Caco-2 (cell line): ENCODE measurements around the gene TRAF7. TPM values are rescaled to one million over a fixed set of nuclear protein-coding genes. Genes with fewer than 3 reads are reported as not detected.
A peak's percentile ranks its signal among the peaks of the same experiment; 100 is the strongest.

Source experiments
- BruUV-seq: library from RNA; stranded (reverse); fragments of 400-500 nt; replicated peaks from 2 replicates; lab custom pipeline; 2021; lab: Mats Ljungman, UMichigan
- CTCF ChIA-PET: fragments of 300-600 bp; sonication (Branson Sonifier 250); formaldehyde crosslinking; loops from one replicate; lab custom pipeline; 2022; ENCODE audit warnings: antibody characterized with exemption; lab: Charles Lee
- POLR2A ChIA-PET: fragments of 300-600 bp; sonication (Branson Sonifier 250); formaldehyde crosslinking; loops from one replicate; lab custom pipeline; 2022; ENCODE audit warnings: antibody characterized with exemption; lab: Charles Lee
- DNase-seq, 2 experiments: peaks; one replicate each; pipeline versions ENCODE4 v3.0.0 to v3.0.0-alpha.2; 2020 to 2022
- H3K27me3 ChIP-seq: replicated peaks from 2 replicates; pipeline ENCODE4 v1.6.0; 2011; ENCODE audit warnings: low read length; ENCODE audit not compliant: control insufficient read depth, insufficient read depth
- H3K36me3 ChIP-seq: 2 replicates; pipeline ENCODE4 v1.5.1; 2011; ENCODE audit warnings: low read length; ENCODE audit not compliant: control insufficient read depth, insufficient read depth
- H3K4me1 ChIP-seq: fragments of 250-450 bp; sonication (Bioruptor Pico); 2 replicates; pipeline ENCODE4 v1.5.1; 2020; ENCODE audit warnings: mild to moderate bottlenecking
- H3K4me3 ChIP-seq: 2 replicates; pipeline ENCODE4 v1.5.1; 2011; ENCODE audit warnings: low read depth, mild to moderate bottlenecking, control low read depth, low read length
- H3K9me3 ChIP-seq: fragments of 250-450 bp; sonication (Bioruptor Pico); 2 replicates; pipeline ENCODE4 v1.5.1; 2020; ENCODE audit warnings: mild to moderate bottlenecking, moderate library complexity
- H3K27ac Mint-ChIP-seq: one replicate; pipeline ENCODE4 v1.8.0; 2022; ENCODE audit warnings: mixed read lengths; ENCODE audit not compliant: unreplicated experiment
- H3K27me3 Mint-ChIP-seq: one replicate; pipeline ENCODE4 v1.8.0; 2022; ENCODE audit warnings: mixed read lengths; ENCODE audit not compliant: insufficient read depth, unreplicated experiment
- H3K36me3 Mint-ChIP-seq: one replicate; pipeline ENCODE4 v1.8.0; 2022; ENCODE audit warnings: mild to moderate bottlenecking, mixed read lengths; ENCODE audit not compliant: insufficient read depth, unreplicated experiment
- H3K4me1 Mint-ChIP-seq: one replicate; pipeline ENCODE4 v1.8.0; 2022; ENCODE audit warnings: low read depth, mixed read lengths; ENCODE audit not compliant: unreplicated experiment
- H3K4me3 Mint-ChIP-seq: one replicate; pipeline ENCODE4 v1.8.0; 2022; ENCODE audit warnings: mild to moderate bottlenecking, moderate library complexity, mixed read lengths; ENCODE audit not compliant: unreplicated experiment
- H3K9me3 Mint-ChIP-seq: one replicate; pipeline ENCODE4 v1.8.0; 2022; ENCODE audit warnings: mixed read lengths; ENCODE audit not compliant: unreplicated experiment
- CTCF ChIP-seq, 2 experiments: fragments of 200-600 bp in 1 of 2; IDR thresholded peaks; 1 replicate in 1 of 2; 2 replicates in 1 of 2; pipeline versions ENCODE4 v1.5.1 to v1.8.0; 2011 to 2022; ENCODE audit warnings: antibody characterized with exemption in 1 of 2, control low read depth in 1 of 2, inconsistent platforms in 1 of 2, low read depth in 1 of 2, low read length in 1 of 2, mild to moderate bottlenecking in 1 of 2, moderate library complexity in 1 of 2; ENCODE audit not compliant: insufficient read depth in 1 of 2, severe bottlenecking in 1 of 2, unreplicated experiment in 1 of 2
- intact Hi-C: fragments of 100-400 bp; cut with micrococcal nuclease; formaldehyde crosslinking; loops from one replicate; pipeline ENCODE4 v1.10.0; 2022; ENCODE audit not compliant: unreplicated experiment
- total RNA-seq: library from RNA; stranded (reverse); gene quantifications from 2 replicates; pipeline ENCODE4 v1.2.3, GENCODE V29; 2022

The TRAF7 gene
- total RNA-seq, 1 experiment from 2014 or later, result 66.3 TPM

GRCh38 chr16:2147378-2147777 is 8.2 kb upstream of the TRAF7 start:
- no TSS peak for BruUV-seq
- Histone ChIP-seq H3K4me1 (peaks cover 24% of the 10 kb centered on the region), H3K36me3 (peaks cover 2% of the 10 kb centered on the region; the same call in 1 of the 2 replicates), H3K4me3 (no peak overlapping the region), H3K9me3 (no peaks in the 10 kb centered on the region), H3K27me3 (no peaks in the 10 kb centered on the region)
- intact Hi-C loops, result no loop called here
- H3K27me3 Mint-ChIP-seq, result no peaks in the 10 kb centered on the region
- CTCF ChIA-PET, result no interaction called here
- no peak for DNase-seq
- peaks cover 36% of the 10 kb centered on the region for H3K36me3 Mint-ChIP-seq
- H3K4me1 Mint-ChIP-seq, result peaks cover 16% of the 10 kb centered on the region
- no peak overlapping the region for H3K4me3 Mint-ChIP-seq
- no peak for TF ChIP-seq CTCF (IDR thresholded peaks at IDR 0.05; ENCODE audit: insufficient read depth in 1 of 2, low read depth in 1 of 2, low read length in 1 of 2, severe bottlenecking in 1 of 2, unreplicated experiment in 1 of 2)
- no peaks in the 10 kb centered on the region for H3K9me3 Mint-ChIP-seq
- H3K27ac Mint-ChIP-seq, result no peak overlapping the region
- POLR2A ChIA-PET, result interaction anchor here (2.7 kb wide), 1 partner anchor 8 kb away, joined by 15 read pairs; the partner anchor contains the start of gene TRAF7

- Histone ChIP-seq H3K27me3 (no peaks in the 10 kb centered on the region), H3K4me3 (peak within 1 kb of the TSS; percentile 48), H3K4me1 (peaks cover 29% of the 10 kb centered on the region), H3K36me3 (peaks cover 4% of the 10 kb centered on the region), H3K9me3 (no peaks in the 10 kb centered on the region)
- Mint-ChIP-seq H3K9me3 (no peaks in the 10 kb centered on the region), H3K4me3 (peak within 1 kb of the TSS; percentile 58), H3K36me3 (peaks cover 43% of the 10 kb centered on the region), H3K27me3 (no peaks in the 10 kb centered on the region), H3K4me1 (peaks cover 16% of the 10 kb centered on the region), H3K27ac (no peak within 1 kb of the TSS)
- CTCF ChIA-PET, result no interaction called here
- TF ChIP-seq CTCF (IDR thresholded peaks at IDR 0.05; ENCODE audit: insufficient read depth in 1 of 2, low read depth in 1 of 2, low read length in 1 of 2, severe bottlenecking in 1 of 2, unreplicated experiment in 1 of 2), result no peak
- DNase-seq, result peak in 1 of 2 experiments; percentile 67
- intact Hi-C loops, result no loop called here
- no TSS peak for BruUV-seq
- POLR2A ChIA-PET, result no interaction called here
Measured at GRCh38 chr16:2147981-2148671, 7.5 kb upstream of the TRAF7 start, which contains the start of gene RAB26. Gene RAB26 (plus strand): TSS chr16:2148625. CDS start chr16:2148784, 159 bp downstream.

- Mint-ChIP-seq H3K9me3 (no peaks in the 10 kb centered on the region), H3K27ac (no peak overlapping the region), H3K4me3 (peak overlapping the region; percentile 58), H3K36me3 (peaks cover 52% of the 10 kb centered on the region), H3K4me1 (peaks cover 16% of the 10 kb centered on the region), H3K27me3 (no peaks in the 10 kb centered on the region)
- peak in 1 of 2 experiments; percentile 50 for DNase-seq
- Histone ChIP-seq H3K27me3 (no peaks in the 10 kb centered on the region), H3K4me1 (peaks cover 38% of the 10 kb centered on the region), H3K9me3 (no peaks in the 10 kb centered on the region), H3K36me3 (peaks cover 8% of the 10 kb centered on the region), H3K4me3 (peak overlapping the region; percentile 48)
- no TSS peak for BruUV-seq
- POLR2A ChIA-PET, result no interaction called here
- CTCF ChIA-PET, result interaction anchor here (0.7 kb wide), 1 partner anchor 1416 kb away, joined by 4 read pairs; no protein-coding TSS in a partner anchor
- TF ChIP-seq CTCF (IDR thresholded peaks at IDR 0.05; ENCODE audit: insufficient read depth in 1 of 2, low read depth in 1 of 2, low read length in 1 of 2, severe bottlenecking in 1 of 2, unreplicated experiment in 1 of 2), result no peak
- intact Hi-C loops, result no loop called here
Measured at GRCh38 chr16:2148714-2149629, 6.6 kb upstream of the TRAF7 start.
